Liver (tissue), 9 donors: ENCODE measurements around the gene DYRK4. TPM values are rescaled to one million over a fixed set of nuclear protein-coding genes. Genes with fewer than 3 reads are reported as not detected.

ENCODE experiments used
- DNase-seq: peaks from one replicate; pipeline ENCODE4 v3.0.0-alpha.2; 2017; ENCODE audit warnings: low spot score
- H3K27ac ChIP-seq, 2 donors: one replicate each; pipeline ENCODE4 v1.7.0; 2013; ENCODE audit warnings: inconsistent platforms in 2 of 2, low read length in 2 of 2, control low read depth in 1 of 2, low read depth in 1 of 2, mild to moderate bottlenecking in 1 of 2
- H3K27me3 ChIP-seq, 4 donors: one replicate each; pipeline versions ENCODE4 v1.6.1 to v1.7.0; 2013; ENCODE audit warnings: low read length in 3 of 4, inconsistent platforms in 1 of 4, mild to moderate bottlenecking in 1 of 4, moderate library complexity in 1 of 4; ENCODE audit not compliant: control insufficient read depth in 4 of 4, insufficient read depth in 4 of 4
- H3K36me3 ChIP-seq, 4 donors: one replicate each; pipeline versions ENCODE4 v1.6.1 to v1.7.0; 2013; ENCODE audit warnings: low read length in 3 of 4, mild to moderate bottlenecking in 3 of 4, low read depth in 1 of 4, moderate library complexity in 1 of 4; ENCODE audit not compliant: control insufficient read depth in 4 of 4, insufficient read depth in 3 of 4
- H3K4me1 ChIP-seq, 4 donors: one replicate each; pipeline versions ENCODE4 v1.6.1 to v1.7.0; 2013; ENCODE audit warnings: low read length in 3 of 4, mild to moderate bottlenecking in 3 of 4, moderate library complexity in 1 of 4; ENCODE audit not compliant: control insufficient read depth in 4 of 4, insufficient read depth in 4 of 4
- H3K4me3 ChIP-seq, 3 donors: one replicate each; pipeline versions ENCODE4 v1.6.1 to v1.7.0; 2013; ENCODE audit warnings: low read length in 3 of 3, control low read depth in 1 of 3, low read depth in 1 of 3, mild to moderate bottlenecking in 1 of 3
- H3K9ac ChIP-seq, 2 donors: one replicate each; pipeline ENCODE4 v1.7.0; 2013; ENCODE audit warnings: low read length in 2 of 2, mild to moderate bottlenecking in 2 of 2, moderate library complexity in 2 of 2, control low read depth in 1 of 2, low read depth in 1 of 2
- H3K9me3 ChIP-seq, 4 donors: one replicate each; pipeline versions ENCODE4 v1.6.1 to v1.7.0; 2013; ENCODE audit warnings: low read length in 3 of 4; ENCODE audit not compliant: control insufficient read depth in 4 of 4
- FOXA1 ChIP-seq: IDR thresholded peaks from 2 replicates; pipeline ENCODE4 v1.6.1; 2016; ENCODE audit warnings: antibody characterized with exemption
- FOXA2 ChIP-seq: IDR thresholded peaks from 2 replicates; pipeline ENCODE4 v1.6.1; 2016; ENCODE audit warnings: antibody characterized with exemption
- GABPA ChIP-seq, 2 donors: IDR thresholded peaks in 1 of 2; conservative IDR thresholded peaks in 1 of 2; 2 replicates each; pipeline ENCODE4 v1.6.1; 2016; ENCODE audit warnings: antibody characterized with exemption in 2 of 2, mild to moderate bottlenecking in 1 of 2, moderate library complexity in 1 of 2
- HNF4G ChIP-seq: IDR thresholded peaks from 2 replicates; pipeline ENCODE4 v1.6.1; 2016; ENCODE audit warnings: antibody characterized with exemption
- JUND ChIP-seq, 2 donors: IDR thresholded peaks; 2 replicates each; pipeline ENCODE4 v1.6.1; 2016; ENCODE audit warnings: antibody characterized with exemption in 2 of 2
- NR2F2 ChIP-seq: IDR thresholded peaks from 2 replicates; pipeline ENCODE4 v1.6.1; 2016; ENCODE audit warnings: antibody characterized with exemption
- RAD21 ChIP-seq, 2 donors: IDR thresholded peaks; 2 replicates each; pipeline ENCODE4 v1.6.1; 2016; ENCODE audit warnings: antibody characterized with exemption in 2 of 2, mild to moderate bottlenecking in 2 of 2
- RXRA ChIP-seq, 2 donors: IDR thresholded peaks; 2 replicates each; pipeline ENCODE4 v1.6.1; 2017 to 2018; ENCODE audit warnings: antibody characterized with exemption in 2 of 2, mild to moderate bottlenecking in 1 of 2
- SP1 ChIP-seq: IDR thresholded peaks from 2 replicates; pipeline ENCODE4 v1.6.1; 2018; ENCODE audit warnings: antibody characterized with exemption, mild to moderate bottlenecking
- TAF1 ChIP-seq: conservative IDR thresholded peaks from 2 replicates; pipeline ENCODE4 v1.6.1; 2016; ENCODE audit warnings: antibody characterized with exemption, mild to moderate bottlenecking
- YY1 ChIP-seq: IDR thresholded peaks from 2 replicates; pipeline ENCODE4 v1.6.1; 2016; ENCODE audit warnings: antibody characterized with exemption, mild to moderate bottlenecking
- WGBS: extraction: QIAGEN DNeasy Blood & Tissue Kit; methylation state at CpG from one replicate; pipeline ENCODE4 v1.1.7; 2013; 5-methylcytosine and 5-hydroxymethylcytosine counted together
- polyA plus RNA-seq, 2 donors: library from polyadenylated mRNA; stranded (reverse) in 1 of 2; unstranded in 1 of 2; fragments of 200-250 nt in 1 of 2; fragments of >200 nt in 1 of 2; fragmentation: Nextera tagmentation in 1 of 2; extraction: Ambion mirVana in 1 of 2; gene quantifications; one replicate each; pipeline versions ENCODE4 v1.2.1 to v1.2.3, GENCODE V29; 2013 to 2015
- total RNA-seq, 2 donors: library from RNA; depleted of rRNA; stranded (reverse); fragments of >200 nt; gene quantifications; one replicate each; pipeline ENCODE4 v1.2.3, GENCODE V29; 2014
- TF ChIP-seq, protein P1 (sequence below): IDR thresholded peaks from 2 replicates; pipeline ENCODE4 v1.6.1; 2016; ENCODE audit warnings: antibody characterized with exemption
- TF ChIP-seq, protein P2 (sequence below): IDR thresholded peaks from 2 replicates; pipeline ENCODE4 v1.6.1; 2016; ENCODE audit warnings: antibody characterized with exemption
- TF ChIP-seq, protein P3 (sequence below): IDR thresholded peaks from 2 replicates; pipeline ENCODE4 v1.6.1; 2016; ENCODE audit warnings: antibody characterized with exemption
- TF ChIP-seq, protein P4 (sequence below): fragments of 150-350 bp; IDR thresholded peaks from 2 replicates; pipeline ENCODE4 v1.5.1; 2017; ENCODE audit warnings: improper control_type of control experiment, low read depth, low read length; ENCODE audit not compliant: missing input control
- TF ChIP-seq, protein P5 (sequence below): IDR thresholded peaks from 2 replicates; pipeline ENCODE4 v1.6.1; 2016; ENCODE audit warnings: antibody characterized with exemption, mild to moderate bottlenecking
- donor health status: healthy.
- donor health status: healthy.
- donor health status: healthy.
- donor health status: healthy.
- donor health status: healthy.

Gene DYRK4
- total and polyA plus RNA-seq, 4 donors, result 12.0 to 20.3 (median 14.4) TPM

DNA sequence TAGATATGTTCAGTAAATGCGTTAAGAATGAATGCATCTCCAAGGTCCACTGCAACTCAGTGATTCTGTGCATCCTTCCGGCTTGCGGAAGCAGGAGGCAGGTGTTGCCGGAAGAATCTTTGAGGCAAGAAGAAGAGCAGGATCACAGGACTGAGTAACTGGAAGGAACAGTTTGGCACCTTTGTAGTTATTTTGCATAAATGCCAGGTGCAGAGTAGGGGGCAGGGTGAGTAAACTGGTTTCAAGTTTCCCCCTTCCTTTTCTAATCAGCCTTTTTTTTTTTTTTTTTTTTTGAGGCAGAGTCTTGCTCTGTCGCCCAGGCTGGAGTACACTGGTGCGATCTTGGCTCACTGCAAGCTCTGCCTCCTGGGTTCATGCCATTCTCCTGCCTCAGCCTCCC lies 22.3 kb downstream of the DYRK4 start:
- Histone ChIP-seq H3K9ac (no peak overlapping the region), H3K4me3 (no peak overlapping the region), H3K36me3 (no peaks in the 10 kb centered on the region), H3K4me1 (no peaks in the 10 kb centered on the region), H3K27ac (no peak overlapping the region), H3K27me3 (peaks cover 0 to 4% (median 0%) of the 10 kb centered on the region in 4 donors), H3K9me3 (no peaks in the 10 kb centered on the region)
- no peak for TF ChIP-seq FOXA1
- TF ChIP-seq RAD21 (IDR thresholded peaks at IDR 0.05), result no peak
- no peak for TF ChIP-seq FOXA2
- no peak for DNase-seq
- WGBS, result 90% methylated on average over 6 of the region's 6 CpGs

DNA sequence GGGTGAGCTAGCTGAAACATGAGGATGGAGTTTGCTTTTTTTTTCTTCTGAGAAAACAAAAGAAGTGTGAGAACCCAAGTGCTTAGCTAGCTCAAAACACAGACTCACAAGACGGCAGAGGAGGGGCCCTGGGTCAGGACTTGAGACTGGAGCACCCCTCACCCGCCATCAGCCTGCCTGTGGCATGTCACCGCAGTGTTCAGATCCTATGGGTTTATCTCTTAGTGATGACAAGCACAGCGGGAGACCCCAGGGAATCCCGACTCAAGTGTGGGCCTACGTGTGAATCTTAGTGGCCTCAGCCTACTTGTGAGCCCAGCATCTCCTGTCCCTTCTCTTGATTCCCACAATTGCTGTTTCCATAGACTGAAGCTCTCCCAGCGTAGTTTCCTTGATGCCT lies 22.9 kb downstream of the DYRK4 start:
- no peak for TF ChIP-seq YY1
- TF ChIP-seq SP1, result no peak
- TF ChIP-seq FOXA2, result no peak
- no peak for TF ChIP-seq NR2F2
- no peak for TF ChIP-seq TAF1
- TF ChIP-seq RXRA (IDR thresholded peaks at IDR 0.05), result no peak
- TF ChIP-seq FOXA1, result no peak
- no peak for TF ChIP-seq RAD21 (IDR thresholded peaks at IDR 0.05)
- TF ChIP-seq, protein P1, sequence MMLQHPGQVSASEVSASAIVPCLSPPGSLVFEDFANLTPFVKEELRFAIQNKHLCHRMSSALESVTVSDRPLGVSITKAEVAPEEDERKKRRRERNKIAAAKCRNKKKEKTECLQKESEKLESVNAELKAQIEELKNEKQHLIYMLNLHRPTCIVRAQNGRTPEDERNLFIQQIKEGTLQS, result no peak
- TF ChIP-seq, protein P2, sequence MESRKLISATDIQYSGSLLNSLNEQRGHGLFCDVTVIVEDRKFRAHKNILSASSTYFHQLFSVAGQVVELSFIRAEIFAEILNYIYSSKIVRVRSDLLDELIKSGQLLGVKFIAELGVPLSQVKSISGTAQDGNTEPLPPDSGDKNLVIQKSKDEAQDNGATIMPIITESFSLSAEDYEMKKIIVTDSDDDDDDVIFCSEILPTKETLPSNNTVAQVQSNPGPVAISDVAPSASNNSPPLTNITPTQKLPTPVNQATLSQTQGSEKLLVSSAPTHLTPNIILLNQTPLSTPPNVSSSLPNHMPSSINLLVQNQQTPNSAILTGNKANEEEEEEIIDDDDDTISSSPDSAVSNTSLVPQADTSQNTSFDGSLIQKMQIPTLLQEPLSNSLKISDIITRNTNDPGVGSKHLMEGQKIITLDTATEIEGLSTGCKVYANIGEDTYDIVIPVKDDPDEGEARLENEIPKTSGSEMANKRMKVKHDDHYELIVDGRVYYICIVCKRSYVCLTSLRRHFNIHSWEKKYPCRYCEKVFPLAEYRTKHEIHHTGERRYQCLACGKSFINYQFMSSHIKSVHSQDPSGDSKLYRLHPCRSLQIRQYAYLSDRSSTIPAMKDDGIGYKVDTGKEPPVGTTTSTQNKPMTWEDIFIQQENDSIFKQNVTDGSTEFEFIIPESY, result no peak
- TF ChIP-seq JUND (IDR thresholded peaks at IDR 0.05), result no peak
- TF ChIP-seq HNF4G, result no peak
- no peaks in the 10 kb centered on the region for H3K4me1 ChIP-seq
- no peak overlapping the region for H3K27ac ChIP-seq
- no peaks in the 10 kb centered on the region for H3K36me3 ChIP-seq
- H3K9me3 ChIP-seq, result no peaks in the 10 kb centered on the region
- no peak overlapping the region for H3K4me3 ChIP-seq
- WGBS, result 81% methylated on average over 7 of the region's 7 CpGs
- no peak for DNase-seq
- no peak overlapping the region for H3K9ac ChIP-seq
- peaks cover 0 to 4% (median 0%) of the 10 kb centered on the region in 4 donors for H3K27me3 ChIP-seq

DNA sequence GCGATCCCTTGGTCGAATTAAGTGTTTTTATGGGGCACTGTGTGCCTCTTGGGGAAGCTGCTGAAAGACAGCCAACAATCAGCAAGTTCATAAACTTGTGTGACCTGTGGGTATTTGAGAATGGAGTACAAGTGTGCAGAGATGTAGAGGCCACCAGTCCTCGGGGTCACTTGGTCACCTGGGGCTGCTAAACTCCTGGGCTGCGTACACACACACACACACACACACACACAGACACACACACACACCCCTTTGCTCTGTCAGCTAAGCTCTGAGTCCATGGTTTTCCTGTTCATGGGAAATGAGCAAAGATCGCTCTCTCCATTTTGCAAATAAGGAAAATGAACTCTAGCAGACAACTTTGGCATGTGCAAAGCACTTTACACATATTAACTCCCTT lies 24.5 kb downstream of the DYRK4 start:
- 35% methylated on average over 5 of the region's 5 CpGs for WGBS
- Histone ChIP-seq H3K27me3 (peaks cover 0 to 4% (median 0%) of the 10 kb centered on the region in 4 donors), H3K4me1 (no peaks in the 10 kb centered on the region), H3K27ac (no peak overlapping the region), H3K9me3 (no peaks in the 10 kb centered on the region), H3K4me3 (no peak overlapping the region), H3K36me3 (no peaks in the 10 kb centered on the region), H3K9ac (no peak overlapping the region)
- TF ChIP-seq RAD21 (IDR thresholded peaks at IDR 0.05) (no peak), SP1 (no peak), HNF4G (no peak), YY1 (no peak), FOXA1 (no peak), GABPA (IDR thresholded peaks at IDR 0.05 in 1 of 2, conservative IDR thresholded peaks at IDR 0.05 in 1 of 2) (no peak)
- TF ChIP-seq, protein P3, sequence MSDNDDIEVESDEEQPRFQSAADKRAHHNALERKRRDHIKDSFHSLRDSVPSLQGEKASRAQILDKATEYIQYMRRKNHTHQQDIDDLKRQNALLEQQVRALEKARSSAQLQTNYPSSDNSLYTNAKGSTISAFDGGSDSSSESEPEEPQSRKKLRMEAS, result no peak
- TF ChIP-seq, protein P4, sequence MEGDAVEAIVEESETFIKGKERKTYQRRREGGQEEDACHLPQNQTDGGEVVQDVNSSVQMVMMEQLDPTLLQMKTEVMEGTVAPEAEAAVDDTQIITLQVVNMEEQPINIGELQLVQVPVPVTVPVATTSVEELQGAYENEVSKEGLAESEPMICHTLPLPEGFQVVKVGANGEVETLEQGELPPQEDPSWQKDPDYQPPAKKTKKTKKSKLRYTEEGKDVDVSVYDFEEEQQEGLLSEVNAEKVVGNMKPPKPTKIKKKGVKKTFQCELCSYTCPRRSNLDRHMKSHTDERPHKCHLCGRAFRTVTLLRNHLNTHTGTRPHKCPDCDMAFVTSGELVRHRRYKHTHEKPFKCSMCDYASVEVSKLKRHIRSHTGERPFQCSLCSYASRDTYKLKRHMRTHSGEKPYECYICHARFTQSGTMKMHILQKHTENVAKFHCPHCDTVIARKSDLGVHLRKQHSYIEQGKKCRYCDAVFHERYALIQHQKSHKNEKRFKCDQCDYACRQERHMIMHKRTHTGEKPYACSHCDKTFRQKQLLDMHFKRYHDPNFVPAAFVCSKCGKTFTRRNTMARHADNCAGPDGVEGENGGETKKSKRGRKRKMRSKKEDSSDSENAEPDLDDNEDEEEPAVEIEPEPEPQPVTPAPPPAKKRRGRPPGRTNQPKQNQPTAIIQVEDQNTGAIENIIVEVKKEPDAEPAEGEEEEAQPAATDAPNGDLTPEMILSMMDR, result no peak
- TF ChIP-seq, protein P5, sequence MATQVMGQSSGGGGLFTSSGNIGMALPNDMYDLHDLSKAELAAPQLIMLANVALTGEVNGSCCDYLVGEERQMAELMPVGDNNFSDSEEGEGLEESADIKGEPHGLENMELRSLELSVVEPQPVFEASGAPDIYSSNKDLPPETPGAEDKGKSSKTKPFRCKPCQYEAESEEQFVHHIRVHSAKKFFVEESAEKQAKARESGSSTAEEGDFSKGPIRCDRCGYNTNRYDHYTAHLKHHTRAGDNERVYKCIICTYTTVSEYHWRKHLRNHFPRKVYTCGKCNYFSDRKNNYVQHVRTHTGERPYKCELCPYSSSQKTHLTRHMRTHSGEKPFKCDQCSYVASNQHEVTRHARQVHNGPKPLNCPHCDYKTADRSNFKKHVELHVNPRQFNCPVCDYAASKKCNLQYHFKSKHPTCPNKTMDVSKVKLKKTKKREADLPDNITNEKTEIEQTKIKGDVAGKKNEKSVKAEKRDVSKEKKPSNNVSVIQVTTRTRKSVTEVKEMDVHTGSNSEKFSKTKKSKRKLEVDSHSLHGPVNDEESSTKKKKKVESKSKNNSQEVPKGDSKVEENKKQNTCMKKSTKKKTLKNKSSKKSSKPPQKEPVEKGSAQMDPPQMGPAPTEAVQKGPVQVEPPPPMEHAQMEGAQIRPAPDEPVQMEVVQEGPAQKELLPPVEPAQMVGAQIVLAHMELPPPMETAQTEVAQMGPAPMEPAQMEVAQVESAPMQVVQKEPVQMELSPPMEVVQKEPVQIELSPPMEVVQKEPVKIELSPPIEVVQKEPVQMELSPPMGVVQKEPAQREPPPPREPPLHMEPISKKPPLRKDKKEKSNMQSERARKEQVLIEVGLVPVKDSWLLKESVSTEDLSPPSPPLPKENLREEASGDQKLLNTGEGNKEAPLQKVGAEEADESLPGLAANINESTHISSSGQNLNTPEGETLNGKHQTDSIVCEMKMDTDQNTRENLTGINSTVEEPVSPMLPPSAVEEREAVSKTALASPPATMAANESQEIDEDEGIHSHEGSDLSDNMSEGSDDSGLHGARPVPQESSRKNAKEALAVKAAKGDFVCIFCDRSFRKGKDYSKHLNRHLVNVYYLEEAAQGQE, result no peak
- no peak for DNase-seq
